ENCODE data around the gene CAMSAP1. TPM values are rescaled to one million over a fixed set of nuclear protein-coding genes. Genes with fewer than 3 reads are reported as not detected.
"Not testable (repeated sequence)": the region's sequence is repeated elsewhere in the genome, so short reads cannot be mapped to it uniquely, and the experiment has no call there.

Gene CAMSAP1
- total and polyA plus RNA-seq, 4 donors: 5.0 to 29.8 (median 15.1) TPM

GRCh38 chr9:135920973-135921585, 13.7 kb upstream of the CAMSAP1 start:
- no peak overlapping the region for H3K27ac ChIP-seq (ENCODE audit: low read depth in 1 of 2, low read length in 1 of 2)
- H3K27me3 ChIP-seq (ENCODE audit: control insufficient read depth in 3 of 3, insufficient read depth in 3 of 3, low read length in 2 of 3): no peaks in the 10 kb centered on the region
- no peak for DNase-seq
- 68 to 81% methylated on average over 24 of the region's 24 CpGs for WGBS, 2 donors
- ATAC-seq (ENCODE audit: insufficient read depth, low FRiP score): no peak
- peaks cover 0 to 25% (median 6%) of the 10 kb centered on the region in 4 donors for H3K9me3 ChIP-seq (ENCODE audit: control insufficient read depth in 4 of 4, insufficient read depth in 3 of 4, low read length in 3 of 4)
- H3K4me1 ChIP-seq (ENCODE audit: control insufficient read depth in 5 of 5, insufficient read depth in 5 of 5, low read length in 5 of 5): no peaks in the 10 kb centered on the region
- peaks cover 0 to 5% (median 2%) of the 10 kb centered on the region in 4 donors for H3K36me3 ChIP-seq (ENCODE audit: control insufficient read depth in 4 of 4, insufficient read depth in 4 of 4, low read length in 4 of 4)
- H3K9ac ChIP-seq (ENCODE audit: insufficient read depth in 1 of 2, low read length in 2 of 2): no peak overlapping the region
- H3K4me3 ChIP-seq: no peak overlapping the region
- no peak for TF ChIP-seq CTCF (IDR thresholded peaks at IDR 0.05; ENCODE audit: control extremely low read depth, extremely low read depth)

- DNase-seq: no peak
- Histone ChIP-seq H3K9ac (ENCODE audit: insufficient read depth in 1 of 2, low read length in 2 of 2) (no peak overlapping the region), H3K27ac (ENCODE audit: low read depth in 1 of 2, low read length in 1 of 2) (no peak overlapping the region), H3K36me3 (ENCODE audit: control insufficient read depth in 4 of 4, insufficient read depth in 4 of 4, low read length in 4 of 4) (peaks cover 0 to 12% (median 9%) of the 10 kb centered on the region in 4 donors), H3K27me3 (ENCODE audit: control insufficient read depth in 3 of 3, insufficient read depth in 3 of 3, low read length in 2 of 3) (no peaks in the 10 kb centered on the region), H3K4me3 (no peak overlapping the region), H3K9me3 (ENCODE audit: control insufficient read depth in 4 of 4, insufficient read depth in 3 of 4, low read length in 3 of 4) (peaks cover 0 to 32% (median 8%) of the 10 kb centered on the region in 4 donors), H3K4me1 (ENCODE audit: control insufficient read depth in 5 of 5, insufficient read depth in 5 of 5, low read length in 5 of 5) (no peaks in the 10 kb centered on the region)
- no peak for TF ChIP-seq CTCF (IDR thresholded peaks at IDR 0.05; ENCODE audit: control extremely low read depth, extremely low read depth)
- no peak for ATAC-seq (ENCODE audit: insufficient read depth, low FRiP score)
- 89 to 94% methylated on average over 15 of the region's 15 CpGs for WGBS, 2 donors
Observed at GRCh38 chr9:135920256-135920930, 13.0 kb upstream of the CAMSAP1 start.

- no peak overlapping the region for H3K9ac ChIP-seq (ENCODE audit: insufficient read depth in 1 of 2, low read length in 2 of 2)
- no peak for DNase-seq
- H3K27ac ChIP-seq (ENCODE audit: low read depth in 1 of 2, low read length in 1 of 2): no peak overlapping the region
- no peak overlapping the region for H3K4me3 ChIP-seq
- ATAC-seq (ENCODE audit: insufficient read depth, low FRiP score): no peak
- no peak for TF ChIP-seq CTCF (IDR thresholded peaks at IDR 0.05; ENCODE audit: control extremely low read depth, extremely low read depth)
- peaks cover 3 to 22% (median 16%) of the 10 kb centered on the region in 4 donors for H3K36me3 ChIP-seq (ENCODE audit: control insufficient read depth in 4 of 4, insufficient read depth in 4 of 4, low read length in 4 of 4)
- H3K9me3 ChIP-seq (ENCODE audit: control insufficient read depth in 4 of 4, insufficient read depth in 3 of 4, low read length in 3 of 4): peaks cover 0 to 40% (median 12%) of the 10 kb centered on the region in 4 donors
- H3K27me3 ChIP-seq (ENCODE audit: control insufficient read depth in 3 of 3, insufficient read depth in 3 of 3, low read length in 2 of 3): no peaks in the 10 kb centered on the region
- H3K4me1 ChIP-seq (ENCODE audit: control insufficient read depth in 5 of 5, insufficient read depth in 5 of 5, low read length in 5 of 5): no peaks in the 10 kb centered on the region
- WGBS, 2 donors: 96 to 98% methylated on average over 11 of the region's 11 CpGs
Observed at GRCh38 chr9:135919318-135919890, 12.1 kb upstream of the CAMSAP1 start.

- not testable (repeated sequence) for H3K27ac ChIP-seq (ENCODE audit: low read depth in 1 of 2, low read length in 1 of 2); H3K27me3 ChIP-seq (ENCODE audit: control insufficient read depth in 3 of 3, insufficient read depth in 3 of 3, low read length in 2 of 3); H3K4me3 ChIP-seq; H3K9ac ChIP-seq (ENCODE audit: insufficient read depth in 1 of 2, low read length in 2 of 2); ATAC-seq (ENCODE audit: insufficient read depth, low FRiP score); H3K4me1 ChIP-seq (ENCODE audit: control insufficient read depth in 5 of 5, insufficient read depth in 5 of 5, low read length in 5 of 5); DNase-seq
- WGBS, 2 donors: 94 to 96% methylated on average over 12 of the region's 12 CpGs
- Histone ChIP-seq H3K9me3 (ENCODE audit: control insufficient read depth in 4 of 4, insufficient read depth in 3 of 4, low read length in 3 of 4) (peaks cover 0 to 51% (median 15%) of the 10 kb centered on the region in 4 donors), H3K36me3 (ENCODE audit: control insufficient read depth in 4 of 4, insufficient read depth in 4 of 4, low read length in 4 of 4) (peaks cover 11 to 42% (median 26%) of the 10 kb centered on the region in 4 donors)
Observed at GRCh38 chr9:135916227-135916626, 8.9 kb upstream of the CAMSAP1 start.

All from lung (tissue), 12 donors.